SK-N-SH (cell line): ENCODE data around the gene TBCD. TPM values are rescaled to one million over a fixed set of nuclear protein-coding genes. Genes with fewer than 3 reads are reported as not detected.

Experiments used
- CTCF ChIA-PET: fragments of 300-600, 350-600 bp; formaldehyde crosslinking; extraction: SDS; loops from one replicate; lab custom pipeline; 2021; lab: Yijun Ruan, JAX
- POLR2A ChIA-PET: fragments of 350-600 bp; sonication (Branson Sonifier 250); formaldehyde crosslinking; extraction: SDS; loops from one replicate; lab custom pipeline; 2020; ENCODE audit warnings: antibody characterized with exemption, inconsistent platforms; lab: Yijun Ruan, JAX
- DNase-seq: peaks from one replicate; pipeline ENCODE4 v3.0.0; 2012
- H2AFZ ChIP-seq: fragments of 200-600 bp; sonication (generic); 2 replicates; pipeline ENCODE4 v1.8.1; 2016; ENCODE audit warnings: antibody characterized with exemption, mild to moderate bottlenecking, low read depth
- H3F3A ChIP-seq: fragments of 200-600 bp; sonication (generic); replicated peaks from 2 replicates; pipeline ENCODE3; 2016; ENCODE audit warnings: antibody characterized with exemption, mild to moderate bottlenecking; ENCODE audit not compliant: insufficient read depth
- H3K27ac ChIP-seq, 2 experiments: fragments of 200-500 bp in 1 of 2; fragments of 200-600 bp in 1 of 2; sonication (Bioruptor generic) in 1 of 2; sonication (generic), shearing (Covaris generic) in 1 of 2; 2 replicates each; pipeline versions ENCODE4 v1.5.1 to v1.6.1; 2014 to 2016; ENCODE audit warnings: low read depth in 2 of 2, inconsistent platforms in 1 of 2, low read length in 1 of 2, mild to moderate bottlenecking in 1 of 2, mixed read lengths in 1 of 2
- H3K27me3 ChIP-seq: fragments of 200-600 bp; sonication (generic), shearing (Covaris generic); 2 replicates; pipeline ENCODE4 v1.6.1; 2016; ENCODE audit warnings: mixed run types; ENCODE audit not compliant: insufficient read depth
- H3K36me3 ChIP-seq, 2 experiments: fragments of 200-500 bp in 1 of 2; fragments of 200-600 bp in 1 of 2; sonication (Bioruptor generic) in 1 of 2; sonication (generic) in 1 of 2; replicated peaks in 1 of 2; 2 replicates each; pipeline versions ENCODE3 to v1.5.1; 2014 to 2016; ENCODE audit warnings: low read length in 1 of 2, mild to moderate bottlenecking in 1 of 2; ENCODE audit not compliant: insufficient read depth in 2 of 2, control insufficient read depth in 1 of 2
- H3K4me1 ChIP-seq, 2 experiments: fragments of 200-500 bp in 1 of 2; fragments of 200-600 bp in 1 of 2; sonication (Bioruptor generic) in 1 of 2; sonication (generic), shearing (Covaris generic) in 1 of 2; 2 replicates each; pipeline versions ENCODE4 v1.5.1 to v1.6.1; 2014 to 2016; ENCODE audit warnings: low read depth in 1 of 2, low read length in 1 of 2, mixed run types in 1 of 2; ENCODE audit not compliant: insufficient read depth in 2 of 2, control insufficient read depth in 1 of 2
- H3K4me2 ChIP-seq: fragments of 200-600 bp; sonication (generic), shearing (Covaris generic); 2 replicates; pipeline ENCODE4 v1.6.1; 2017; ENCODE audit warnings: mixed run types
- H3K4me3 ChIP-seq, 2 experiments: fragments of 200-500 bp in 1 of 2; fragments of 200-600 bp in 1 of 2; sonication (Bioruptor generic) in 1 of 2; sonication (generic), shearing (Covaris generic) in 1 of 2; 2 replicates each; pipeline versions ENCODE4 v1.5.1 to v1.8.1; 2014 to 2016; ENCODE audit warnings: low read depth in 2 of 2, inconsistent platforms in 1 of 2, low read length in 1 of 2, mild to moderate bottlenecking in 1 of 2, mixed read lengths in 1 of 2, moderate library complexity in 1 of 2
- H3K79me2 ChIP-seq: fragments of 200-600 bp; sonication (generic); 2 replicates; pipeline ENCODE4 v1.8.1; 2017; ENCODE audit warnings: mild to moderate bottlenecking; ENCODE audit not compliant: insufficient read depth
- H3K9ac ChIP-seq: fragments of 200-600 bp; sonication (generic); 2 replicates; pipeline ENCODE4 v1.6.1; 2017; ENCODE audit warnings: mixed run types
- H3K9me2 ChIP-seq: fragments of 200-600 bp; sonication (generic); 2 replicates; pipeline ENCODE4 v1.6.1; 2017; ENCODE audit warnings: mixed run types
- H3K9me3 ChIP-seq: fragments of 200-600 bp; sonication (generic); 2 replicates; pipeline ENCODE4 v1.6.1; 2017; ENCODE audit warnings: mixed run types, mild to moderate bottlenecking, moderate library complexity
- H4K20me1 ChIP-seq: fragments of 200-600 bp; sonication (generic); 2 replicates; pipeline ENCODE4 v1.6.1; 2017; ENCODE audit warnings: mild to moderate bottlenecking, mixed run types; ENCODE audit not compliant: insufficient read depth
- CHD2 ChIP-seq: fragments of 150-350 bp; IDR thresholded peaks from 2 replicates; pipeline ENCODE4 v1.6.1; 2018; ENCODE audit warnings: low read length; ENCODE audit not compliant: partially characterized antibody
- ELF1 ChIP-seq: IDR thresholded peaks from 2 replicates; pipeline ENCODE4 v1.4.0; 2012
- EZH2phosphoT487 ChIP-seq: fragments of 200-600 bp; sonication (generic); IDR thresholded peaks from 2 replicates; pipeline ENCODE4 v1.6.1; 2017; ENCODE audit warnings: low read depth, mixed run types, mild to moderate bottlenecking, antibody characterized with exemption, moderate library complexity, borderline replicate concordance
- FOSL2 ChIP-seq: IDR thresholded peaks from 2 replicates; pipeline ENCODE4 v1.4.0; 2012; ENCODE audit warnings: low read depth, mild to moderate bottlenecking, moderate library complexity, borderline replicate concordance
- FOXJ3 ChIP-seq: sonication (generic); formaldehyde crosslinking; IDR thresholded peaks from 2 replicates; pipeline ENCODE4 v1.5.1; 2020; ENCODE audit warnings: mild to moderate bottlenecking, missing genetic modification reagents
- GATA2 ChIP-seq: sonication (generic); formaldehyde crosslinking; IDR thresholded peaks from 2 replicates; pipeline ENCODE4 v1.5.0; 2020; ENCODE audit warnings: mild to moderate bottlenecking, missing genetic modification reagents
- JUND ChIP-seq: IDR thresholded peaks from 2 replicates; pipeline ENCODE4 v1.4.0; 2012
- MAX ChIP-seq: IDR thresholded peaks from 2 replicates; pipeline ENCODE4 v1.4.0; 2012; ENCODE audit warnings: low read depth
- MXI1 ChIP-seq: IDR thresholded peaks from 2 replicates; pipeline ENCODE4 v1.6.1; 2012; ENCODE audit warnings: mild to moderate bottlenecking, low read depth, low read length, improper control_type of control experiment
- RAD21 ChIP-seq: IDR thresholded peaks from 2 replicates; pipeline ENCODE4 v1.6.1; 2012; ENCODE audit warnings: mild to moderate bottlenecking, low read length
- RCOR1 ChIP-seq: fragments of 150-350 bp; IDR thresholded peaks from 2 replicates; pipeline ENCODE4 v1.6.1; 2017; ENCODE audit warnings: antibody characterized with exemption, low read length
- RFX5 ChIP-seq: IDR thresholded peaks from 2 replicates; pipeline ENCODE4 v1.6.1; 2012; ENCODE audit warnings: mild to moderate bottlenecking, improper control_type of control experiment, low read length
- RXRA ChIP-seq: IDR thresholded peaks from 2 replicates; pipeline ENCODE4 v1.4.0; 2012; ENCODE audit warnings: low read depth, mild to moderate bottlenecking, borderline replicate concordance
- SMC3 ChIP-seq: IDR thresholded peaks from 2 replicates; pipeline ENCODE4 v1.6.1; 2012; ENCODE audit warnings: low read depth, low read length, improper control_type of control experiment
- TAF1 ChIP-seq: IDR thresholded peaks from 2 replicates; pipeline ENCODE4 v1.6.1; 2012; ENCODE audit warnings: low read depth, mild to moderate bottlenecking, low read length, moderate library complexity, borderline replicate concordance
- USF1 ChIP-seq: IDR thresholded peaks from 2 replicates; pipeline ENCODE4 v1.4.0; 2012; ENCODE audit warnings: low read depth, borderline replicate concordance
- YY1 ChIP-seq: IDR thresholded peaks from 2 replicates; pipeline ENCODE4 v1.4.0; 2012; ENCODE audit warnings: low read depth, mild to moderate bottlenecking
- WGBS: methylation state at CpG from one replicate; pipeline ENCODE4 v1.1.6; 2017; ENCODE audit warnings: low lambda C conversion rate; 5-methylcytosine and 5-hydroxymethylcytosine counted together
- polyA plus RNA-seq, 3 experiments: library from polyadenylated mRNA; depleted of rRNA; stranded (reverse); fragments of >200 nt; gene quantifications; 2 replicates each; pipeline ENCODE4 v1.2.3, GENCODE V29; 2012
- TF ChIP-seq, protein P1 (sequence below): IDR thresholded peaks from 2 replicates; pipeline ENCODE4 v1.6.1; 2012; ENCODE audit warnings: mild to moderate bottlenecking, low read depth, low read length, moderate library complexity
- TF ChIP-seq, protein P2 (sequence below): fragments of 150-350 bp; IDR thresholded peaks from 2 replicates; pipeline ENCODE4 v1.6.1; 2017; ENCODE audit warnings: antibody characterized with exemption, low read length, low read depth, borderline replicate concordance

The TBCD gene
- polyA plus RNA-seq, 1 of the 3 experiments (the other 2 are of a cell fraction): 107 TPM

- TF ChIP-seq USF1 (no peak), GATA2 (CRISPR knock-in tag) (no peak), ELF1 (no peak), TAF1 (no peak), CHD2 (no peak), MXI1 (no peak), SMC3 (no peak), RXRA (no peak), FOXJ3 (CRISPR knock-in tag) (no peak), EZH2phosphoT487 (no peak), RAD21 (no peak), JUND (no peak)
- TF ChIP-seq, all 33 proteins: peak for 0
These were observed 139.2 kb downstream of the TBCD start (continued) for GRCh38 chr17:82890926-82891678.

GRCh38 chr17:82891911-82892310 lies 140.0 kb downstream of the TBCD start:
- CTCF ChIA-PET: interaction anchor here (1.4 to 3.7 kb wide), 4 partner anchors 10 to 110 kb away, joined by 5 to 14 read pairs (median 6); no protein-coding TSS in a partner anchor
- H3K27ac ChIP-seq: no peak overlapping the region
- H3K4me3 ChIP-seq: no peak overlapping the region
- H3K4me2 ChIP-seq: no peak overlapping the region
- no peaks in the 10 kb centered on the region for H3F3A ChIP-seq
- no peaks in the 10 kb centered on the region for H4K20me1 ChIP-seq
- no peak overlapping the region for H3K9ac ChIP-seq
- peaks cover 4 to 26% of the 10 kb centered on the region in 2 experiments for H3K36me3 ChIP-seq
- no peaks in the 10 kb centered on the region for H3K9me2 ChIP-seq
- H3K79me2 ChIP-seq: peaks cover 19% of the 10 kb centered on the region
- POLR2A ChIA-PET: no interaction called here
- no peaks in the 10 kb centered on the region for H3K27me3 ChIP-seq
- TF ChIP-seq FOSL2 (no peak), RCOR1 (no peak), RFX5 (no peak), MAX (no peak), JUND (no peak), YY1 (no peak)
- TF ChIP-seq, protein P1, sequence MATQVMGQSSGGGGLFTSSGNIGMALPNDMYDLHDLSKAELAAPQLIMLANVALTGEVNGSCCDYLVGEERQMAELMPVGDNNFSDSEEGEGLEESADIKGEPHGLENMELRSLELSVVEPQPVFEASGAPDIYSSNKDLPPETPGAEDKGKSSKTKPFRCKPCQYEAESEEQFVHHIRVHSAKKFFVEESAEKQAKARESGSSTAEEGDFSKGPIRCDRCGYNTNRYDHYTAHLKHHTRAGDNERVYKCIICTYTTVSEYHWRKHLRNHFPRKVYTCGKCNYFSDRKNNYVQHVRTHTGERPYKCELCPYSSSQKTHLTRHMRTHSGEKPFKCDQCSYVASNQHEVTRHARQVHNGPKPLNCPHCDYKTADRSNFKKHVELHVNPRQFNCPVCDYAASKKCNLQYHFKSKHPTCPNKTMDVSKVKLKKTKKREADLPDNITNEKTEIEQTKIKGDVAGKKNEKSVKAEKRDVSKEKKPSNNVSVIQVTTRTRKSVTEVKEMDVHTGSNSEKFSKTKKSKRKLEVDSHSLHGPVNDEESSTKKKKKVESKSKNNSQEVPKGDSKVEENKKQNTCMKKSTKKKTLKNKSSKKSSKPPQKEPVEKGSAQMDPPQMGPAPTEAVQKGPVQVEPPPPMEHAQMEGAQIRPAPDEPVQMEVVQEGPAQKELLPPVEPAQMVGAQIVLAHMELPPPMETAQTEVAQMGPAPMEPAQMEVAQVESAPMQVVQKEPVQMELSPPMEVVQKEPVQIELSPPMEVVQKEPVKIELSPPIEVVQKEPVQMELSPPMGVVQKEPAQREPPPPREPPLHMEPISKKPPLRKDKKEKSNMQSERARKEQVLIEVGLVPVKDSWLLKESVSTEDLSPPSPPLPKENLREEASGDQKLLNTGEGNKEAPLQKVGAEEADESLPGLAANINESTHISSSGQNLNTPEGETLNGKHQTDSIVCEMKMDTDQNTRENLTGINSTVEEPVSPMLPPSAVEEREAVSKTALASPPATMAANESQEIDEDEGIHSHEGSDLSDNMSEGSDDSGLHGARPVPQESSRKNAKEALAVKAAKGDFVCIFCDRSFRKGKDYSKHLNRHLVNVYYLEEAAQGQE: no peak
- TF ChIP-seq, protein P2, sequence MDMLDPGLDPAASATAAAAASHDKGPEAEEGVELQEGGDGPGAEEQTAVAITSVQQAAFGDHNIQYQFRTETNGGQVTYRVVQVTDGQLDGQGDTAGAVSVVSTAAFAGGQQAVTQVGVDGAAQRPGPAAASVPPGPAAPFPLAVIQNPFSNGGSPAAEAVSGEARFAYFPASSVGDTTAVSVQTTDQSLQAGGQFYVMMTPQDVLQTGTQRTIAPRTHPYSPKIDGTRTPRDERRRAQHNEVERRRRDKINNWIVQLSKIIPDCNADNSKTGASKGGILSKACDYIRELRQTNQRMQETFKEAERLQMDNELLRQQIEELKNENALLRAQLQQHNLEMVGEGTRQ: no peak
- no peaks in the 10 kb centered on the region for H3K9me3 ChIP-seq
- no peak overlapping the region for H2AFZ ChIP-seq
- DNase-seq: no peak
- peaks cover 0 to 20% of the 10 kb centered on the region in 2 experiments; a peak in 1 of 4 replicates for H3K4me1 ChIP-seq
- 89% methylated on average over 6 of the region's 10 CpGs for WGBS
